HL-60/S4 (cell line): ENCODE results near the gene DOK7.

Source experiments
- in situ Hi-C: fragments of 300-500 bp; cut with MboI; formaldehyde crosslinking; loops from 2 replicates; pipeline ENCODE4 v1.14.3; 2022; ENCODE audit warnings: low sequenced_read_pairs

The DOK7 gene

GRCh38 chr4:3442460-3442958 lies 20.6 kb upstream of the DOK7 start:
- in situ Hi-C loops, result loop anchor here (10.0 kb wide), 1 partner anchor 98 kb away; no protein-coding TSS in a partner anchor

- in situ Hi-C loops, result loop anchor here (10.0 kb wide), 1 partner anchor 98 kb away; no protein-coding TSS in a partner anchor
Measured at GRCh38 chr4:3442959-3443749, 20.0 kb upstream of the DOK7 start.

- in situ Hi-C loops, result loop anchor here (10.0 kb wide), 1 partner anchor 99 kb away; no protein-coding TSS in a partner anchor
Measured at GRCh38 chr4:3443750-3444309, 19.3 kb upstream of the DOK7 start.

- in situ Hi-C loops, result loop anchor here (10.0 kb wide), 1 partner anchor 100 kb away; no protein-coding TSS in a partner anchor
Measured at GRCh38 chr4:3444351-3445110, 18.6 kb upstream of the DOK7 start.

- in situ Hi-C loops, result loop anchor here (10.0 kb wide), 1 partner anchor 100 kb away; no protein-coding TSS in a partner anchor
Measured at GRCh38 chr4:3445111-3445820, 17.8 kb upstream of the DOK7 start.

GRCh38 chr4:3445829-3446545 lies 17.1 kb upstream of the DOK7 start:
- in situ Hi-C loops, result loop anchor here (10.0 kb wide), 1 partner anchor 101 kb away; no protein-coding TSS in a partner anchor

- in situ Hi-C loops, result loop anchor here (10.0 kb wide), 1 partner anchor 102 kb away; no protein-coding TSS in a partner anchor
Measured at GRCh38 chr4:3446631-3447320, 16.3 kb upstream of the DOK7 start.

GRCh38 chr4:3447431-3448395 lies 15.4 kb upstream of the DOK7 start:
- in situ Hi-C loops, result loop anchor here (10.0 kb wide), 1 partner anchor 103 kb away; no protein-coding TSS in a partner anchor

GRCh38 chr4:3449047-3449573 lies 14.0 kb upstream of the DOK7 start:
- in situ Hi-C loops, result loop anchor here (10.0 kb wide), 1 partner anchor 104 kb away; no protein-coding TSS in a partner anchor

- in situ Hi-C loops, result loop anchor here (10.0 to 25.0 kb wide), 2 partner anchors 105 to 338 kb away; no protein-coding TSS in a partner anchor
Measured at GRCh38 chr4:3449574-3450534, 13.3 kb upstream of the DOK7 start.

- in situ Hi-C loops, result loop anchor here (25.0 kb wide), 1 partner anchor 338 kb away; no protein-coding TSS in a partner anchor
Measured at GRCh38 chr4:3450643-3451042, 12.5 kb upstream of the DOK7 start.

- in situ Hi-C loops, result loop anchor here (25.0 kb wide), 1 partner anchor 340 kb away; no protein-coding TSS in a partner anchor
Measured at GRCh38 chr4:3451956-3452355, 11.2 kb upstream of the DOK7 start.

- in situ Hi-C loops, result loop anchor here (25.0 kb wide), 1 partner anchor 340 kb away; no protein-coding TSS in a partner anchor
Measured at GRCh38 chr4:3452376-3452775, 10.7 kb upstream of the DOK7 start.

GRCh38 chr4:3455596-3455995 lies 7.5 kb upstream of the DOK7 start:
- in situ Hi-C loops, result loop anchor here (25.0 kb wide), 1 partner anchor 343 kb away; no protein-coding TSS in a partner anchor

- in situ Hi-C loops, result loop anchor here (25.0 kb wide), 1 partner anchor 346 kb away; no protein-coding TSS in a partner anchor
Measured at GRCh38 chr4:3458371-3458770, 4.7 kb upstream of the DOK7 start.

- in situ Hi-C loops, result loop anchor here (25.0 kb wide), 1 partner anchor 347 kb away; no protein-coding TSS in a partner anchor
Measured at GRCh38 chr4:3459156-3459555, 4.0 kb upstream of the DOK7 start.
